ENCODE results near the gene ALKBH3.

Gene ALKBH3

GRCh38 chr11:43880640-43881159 lies at the start of gene ALKBH3:
TSS of gene ALKBH3 (plus strand) at chr11:43880831. CDS start at chr11:43882653, 1,822 bp downstream.
- peak; percentile 88 for DNase-seq (ENCODE audit: low read depth in 2 of 2)

GRCh38 chr11:43830928-43831440 lies 49.6 kb upstream of the ALKBH3 start:
- peak; percentile 26 to 35 for DNase-seq (ENCODE audit: low read depth in 2 of 2)

- no peak for DNase-seq (ENCODE audit: low read depth in 2 of 2)
Measured at GRCh38 chr11:43832536-43832935, 48.1 kb upstream of the ALKBH3 start.

GRCh38 chr11:43833657-43834073 lies 47.0 kb upstream of the ALKBH3 start:
- no peak for DNase-seq (ENCODE audit: low read depth in 2 of 2)

- DNase-seq (ENCODE audit: low read depth in 2 of 2), result no peak
Measured at GRCh38 chr11:43834286-43834685, 46.3 kb upstream of the ALKBH3 start.

GRCh38 chr11:43835104-43835503 lies 45.5 kb upstream of the ALKBH3 start:
- no peak for DNase-seq (ENCODE audit: low read depth in 2 of 2)

GRCh38 chr11:43837879-43838278 lies 42.8 kb upstream of the ALKBH3 start:
- DNase-seq (ENCODE audit: low read depth in 2 of 2), result no peak

GRCh38 chr11:43842021-43842420 lies 38.6 kb upstream of the ALKBH3 start:
- no peak for DNase-seq (ENCODE audit: low read depth in 2 of 2)

- no peak for DNase-seq (ENCODE audit: low read depth in 2 of 2)
Measured at GRCh38 chr11:43845816-43846215, 34.8 kb upstream of the ALKBH3 start.

- peak; percentile 29 to 49 for DNase-seq (ENCODE audit: low read depth in 2 of 2)
Measured at GRCh38 chr11:43852057-43852636, 28.5 kb upstream of the ALKBH3 start.

GRCh38 chr11:43853781-43854180 lies 26.9 kb upstream of the ALKBH3 start:
- no peak for DNase-seq (ENCODE audit: low read depth in 2 of 2)

- no peak for DNase-seq (ENCODE audit: low read depth in 2 of 2)
Measured at GRCh38 chr11:43856993-43857392, 23.6 kb upstream of the ALKBH3 start.

- DNase-seq (ENCODE audit: low read depth in 2 of 2), result no peak
Measured at GRCh38 chr11:43861141-43861540, 19.5 kb upstream of the ALKBH3 start.

GRCh38 chr11:43866520-43866919 lies 14.1 kb upstream of the ALKBH3 start:
- no peak for DNase-seq (ENCODE audit: low read depth in 2 of 2)

GRCh38 chr11:43866969-43867368 lies 13.7 kb upstream of the ALKBH3 start:
- no peak for DNase-seq (ENCODE audit: low read depth in 2 of 2)

- peak in 1 of 2 experiments; percentile 8 for DNase-seq (ENCODE audit: low read depth in 2 of 2)
Measured at GRCh38 chr11:43868852-43869567, 11.6 kb upstream of the ALKBH3 start.

GRCh38 chr11:43871051-43871450 lies 9.6 kb upstream of the ALKBH3 start:
- DNase-seq (ENCODE audit: low read depth in 2 of 2), result no peak

- no peak for DNase-seq (ENCODE audit: low read depth in 2 of 2)
Measured at GRCh38 chr11:43872995-43873394, 7.6 kb upstream of the ALKBH3 start.

GRCh38 chr11:43874078-43874477 lies 6.6 kb upstream of the ALKBH3 start:
- no peak for DNase-seq (ENCODE audit: low read depth in 2 of 2)

- no peak for DNase-seq (ENCODE audit: low read depth in 2 of 2)
Measured at GRCh38 chr11:43874738-43875137, 5.9 kb upstream of the ALKBH3 start.

GRCh38 chr11:43879789-43880639 lies 617 bp upstream of the ALKBH3 start:
- DNase-seq (ENCODE audit: low read depth in 2 of 2), result peak in 1 of 2 experiments; percentile 4

GRCh38 chr11:43892851-43893250 lies 12.2 kb downstream of the ALKBH3 start:
- DNase-seq (ENCODE audit: low read depth in 2 of 2), result no peak

Measured in stimulated activated CD4-positive, alpha-beta T cell treated with anti-CD3 and anti-CD28 coated beads, Interleukin-12 subunit alpha, Interleukin-12 subunit beta, amount 100 ng/mL, for 24 hours (primary cell).